HEK293 (cell line): ENCODE data around the gene TET3.

Source experiments
- CTCF ChIA-PET: fragments of 350-600 bp; formaldehyde crosslinking; extraction: SDS; loops from one replicate; lab custom pipeline; 2021; ENCODE audit warnings: antibody characterized with exemption; lab: Yijun Ruan, JAX
- POLR2A ChIA-PET: fragments of 300-600 bp; formaldehyde crosslinking; extraction: SDS; loops from one replicate; lab custom pipeline; 2020; ENCODE audit warnings: antibody characterized with exemption, inconsistent platforms; lab: Yijun Ruan, JAX
- H3K27ac ChIP-seq: fragments of 200-500 bp; sonication (Bioruptor generic); 2 replicates; pipeline ENCODE4 v1.5.1; 2014; ENCODE audit warnings: low read depth, low read length, control low read depth, inconsistent platforms; ENCODE audit errors: extremely low read depth
- H3K36me3 ChIP-seq, 2 experiments: fragments of 200-500 bp in 1 of 2; sonication (Bioruptor generic) in 1 of 2; 1 replicate in 1 of 2; 2 replicates in 1 of 2; pipeline ENCODE4 v1.5.1; 2014 to 2017; ENCODE audit warnings: inconsistent platforms in 2 of 2, low read length in 2 of 2; ENCODE audit not compliant: control insufficient read depth in 2 of 2, insufficient read depth in 1 of 2
- H3K4me1 ChIP-seq: fragments of 200-500 bp; sonication (Bioruptor generic); 2 replicates; pipeline ENCODE4 v1.5.1; 2014; ENCODE audit warnings: mild to moderate bottlenecking, low read length, inconsistent platforms; ENCODE audit not compliant: control insufficient read depth, insufficient read depth
- H3K4me3 ChIP-seq: 2 replicates; pipeline ENCODE4 v1.5.1; 2011; ENCODE audit warnings: low read depth, mild to moderate bottlenecking, control low read depth, low read length, moderate library complexity
- H3K9me3 ChIP-seq: fragments of 200-500 bp; sonication (Bioruptor generic); 2 replicates; pipeline ENCODE4 v1.5.1; 2014; ENCODE audit warnings: low read depth, low read length, inconsistent platforms; ENCODE audit not compliant: control insufficient read depth, insufficient read depth
- BCL6B ChIP-seq: fragments of 450-650 bp; formaldehyde crosslinking; IDR thresholded peaks from 2 replicates; pipeline ENCODE4 v1.5.1; 2017; ENCODE audit warnings: missing biosample characterization, missing genetic modification characterization
- EGR2 ChIP-seq: fragments of 450-650 bp; formaldehyde crosslinking; IDR thresholded peaks from 2 replicates; pipeline ENCODE4 v1.5.1; 2016; ENCODE audit warnings: low read depth, missing biosample characterization, missing genetic modification characterization
- IKZF3 ChIP-seq: fragments of 450-650 bp; IDR thresholded peaks from 2 replicates; pipeline ENCODE4 v1.5.0; 2018; ENCODE audit warnings: missing biosample characterization, mild to moderate bottlenecking, missing genetic modification characterization, moderate library complexity
- KLF1 ChIP-seq: fragments of 450-650 bp; formaldehyde crosslinking; IDR thresholded peaks from 2 replicates; pipeline ENCODE4 v1.5.1; 2016; ENCODE audit warnings: missing biosample characterization, missing genetic modification characterization
- KLF9 ChIP-seq: fragments of 450-650 bp; formaldehyde crosslinking; IDR thresholded peaks from 2 replicates; pipeline ENCODE4 v1.5.1; 2016; ENCODE audit warnings: missing biosample characterization, missing genetic modification characterization, low read depth
- OVOL3 ChIP-seq: fragments of 450-650 bp; formaldehyde crosslinking; IDR thresholded peaks from 2 replicates; pipeline ENCODE4 v1.5.1; 2016; ENCODE audit warnings: missing biosample characterization, missing genetic modification characterization
- PRDM6 ChIP-seq: fragments of 450-650 bp; formaldehyde crosslinking; IDR thresholded peaks from 2 replicates; pipeline ENCODE4 v1.5.1; 2017; ENCODE audit warnings: missing biosample characterization, missing genetic modification characterization
- REST ChIP-seq: fragments of 450-650 bp; formaldehyde crosslinking; IDR thresholded peaks from 2 replicates; pipeline ENCODE4 v1.5.1; 2016; ENCODE audit warnings: missing biosample characterization, missing genetic modification characterization
- TCF7L2 ChIP-seq: IDR thresholded peaks from 2 replicates; pipeline ENCODE4 v1.6.1; 2011; ENCODE audit warnings: low read depth, mild to moderate bottlenecking, inconsistent platforms, low read length, moderate library complexity, borderline replicate concordance
- ZBTB21 ChIP-seq: fragments of 450-650 bp; formaldehyde crosslinking; IDR thresholded peaks from 2 replicates; pipeline ENCODE4 v1.5.1; 2017; ENCODE audit warnings: missing biosample characterization, missing genetic modification characterization
- ZFHX2 ChIP-seq: fragments of 450-650 bp; formaldehyde crosslinking; conservative IDR thresholded peaks from 2 replicates; pipeline ENCODE4 v1.5.1; 2016; ENCODE audit warnings: missing biosample characterization, missing genetic modification characterization
- ZNF155 ChIP-seq: fragments of 450-650 bp; formaldehyde crosslinking; IDR thresholded peaks from 2 replicates; pipeline ENCODE4 v1.5.1; 2016; ENCODE audit warnings: missing biosample characterization, missing genetic modification characterization
- ZNF16 ChIP-seq: fragments of 450-650 bp; formaldehyde crosslinking; IDR thresholded peaks from 2 replicates; pipeline ENCODE4 v1.5.1; 2016; ENCODE audit warnings: low read depth, missing biosample characterization, missing genetic modification characterization
- ZNF202 ChIP-seq: fragments of 450-650 bp; formaldehyde crosslinking; IDR thresholded peaks from 2 replicates; pipeline ENCODE4 v1.5.1; 2016; ENCODE audit warnings: missing biosample characterization, missing genetic modification characterization, borderline replicate concordance
- ZNF274 ChIP-seq, 2 experiments: fragments of 200-500 bp in 1 of 2; fragments of 450-650 bp in 1 of 2; sonication (Bioruptor generic) in 1 of 2; formaldehyde crosslinking in 1 of 2; IDR thresholded peaks; 2 replicates each; pipeline versions ENCODE4 v1.5.1 to v1.6.1; 2014 to 2016; ENCODE audit warnings: borderline replicate concordance in 1 of 2, inconsistent platforms in 1 of 2, low read length in 1 of 2, missing biosample characterization in 1 of 2, missing genetic modification characterization in 1 of 2
- ZNF302 ChIP-seq: fragments of 450-650 bp; formaldehyde crosslinking; IDR thresholded peaks from 2 replicates; pipeline ENCODE4 v1.5.1; 2016; ENCODE audit warnings: missing biosample characterization, missing genetic modification characterization, low read depth
- ZNF37A ChIP-seq: fragments of 450-650 bp; IDR thresholded peaks from 2 replicates; pipeline ENCODE4 v1.5.1; 2018; ENCODE audit warnings: missing biosample characterization, missing genetic modification characterization
- ZNF423 ChIP-seq: fragments of 450-650 bp; formaldehyde crosslinking; IDR thresholded peaks from 2 replicates; pipeline ENCODE4 v1.5.1; 2016; ENCODE audit warnings: missing biosample characterization, missing genetic modification characterization
- ZNF548 ChIP-seq: fragments of 450-650 bp; formaldehyde crosslinking; IDR thresholded peaks from 2 replicates; pipeline ENCODE4 v1.5.1; 2016; ENCODE audit warnings: missing biosample characterization, missing genetic modification characterization
- ZNF658 ChIP-seq: fragments of 450-650 bp; formaldehyde crosslinking; IDR thresholded peaks from 2 replicates; pipeline ENCODE4; 2016; ENCODE audit warnings: missing biosample characterization, missing genetic modification characterization
- ZNF701 ChIP-seq: fragments of 450-650 bp; formaldehyde crosslinking; IDR thresholded peaks from 2 replicates; pipeline ENCODE4 v1.5.1; 2016; ENCODE audit warnings: missing biosample characterization, missing genetic modification characterization
- ZNF76 ChIP-seq: fragments of 450-650 bp; formaldehyde crosslinking; IDR thresholded peaks from 2 replicates; pipeline ENCODE4; 2016; ENCODE audit warnings: low read depth, missing biosample characterization, missing genetic modification characterization, borderline replicate concordance
- ZNF792 ChIP-seq: fragments of 450-650 bp; formaldehyde crosslinking; IDR thresholded peaks from 2 replicates; pipeline ENCODE4 v1.5.1; 2016; ENCODE audit warnings: missing biosample characterization, missing genetic modification characterization
- ZNF837 ChIP-seq: fragments of 450-650 bp; formaldehyde crosslinking; IDR thresholded peaks from 2 replicates; pipeline ENCODE4 v1.5.1; 2016; ENCODE audit warnings: missing biosample characterization, missing genetic modification characterization
- ZSCAN18 ChIP-seq: fragments of 450-650 bp; formaldehyde crosslinking; IDR thresholded peaks from 2 replicates; pipeline ENCODE4 v1.5.1; 2016; ENCODE audit warnings: missing biosample characterization, missing genetic modification characterization
- ZSCAN4 ChIP-seq: fragments of 450-650 bp; formaldehyde crosslinking; IDR thresholded peaks from 2 replicates; pipeline ENCODE4 v1.5.1; 2017; ENCODE audit warnings: missing biosample characterization, missing genetic modification characterization

Gene TET3

GRCh38 chr2:73997813-73998212 lies 13.1 kb downstream of the TET3 start (continued):
- no peak for TF ChIP-seq ZSCAN18
- TF ChIP-seq ZNF837 (tag by site-specific recombination): no peak
- no peak for TF ChIP-seq ZSCAN4
- no peak for TF ChIP-seq ZNF792 (tag by site-specific recombination)
- TF ChIP-seq, all 188 proteins: peak for 0

- Histone ChIP-seq H3K27ac (no peak overlapping the region), H3K4me3 (no peak overlapping the region), H3K9me3 (no peaks in the 10 kb centered on the region)
- CTCF ChIA-PET: interaction anchor here (0.7 kb wide), 1 partner anchor 190 kb away, joined by 3 read pairs; no protein-coding TSS in a partner anchor
- TF ChIP-seq PRDM6 (tag by site-specific recombination) (no peak), ZFHX2 (tag by site-specific recombination) (peak; percentile 52; the same call in 1 of the 2 replicates), EGR2 (peak; percentile 76)
- TF ChIP-seq, all 188 proteins: peak for 2
- POLR2A ChIA-PET: no interaction called here
- no peaks in the 10 kb centered on the region for H3K36me3 ChIP-seq
- H3K4me1 ChIP-seq: peaks cover 24% of the 10 kb centered on the region
Observed at GRCh38 chr2:73998451-73998850, 13.7 kb downstream of the TET3 start.

- Histone ChIP-seq H3K9me3 (no peaks in the 10 kb centered on the region), H3K4me3 (no peak overlapping the region), H3K4me1 (peaks cover 27% of the 10 kb centered on the region), H3K36me3 (no peaks in the 10 kb centered on the region), H3K27ac (no peak overlapping the region)
- CTCF ChIA-PET: interaction anchor here (0.6 to 0.7 kb wide), 2 partner anchors 130 to 189 kb away, joined by 3 to 4 read pairs; no protein-coding TSS in a partner anchor
- no peak for TF ChIP-seq ZNF302 (tag by site-specific recombination)
- no peak for TF ChIP-seq ZNF658 (tag by site-specific recombination)
- TF ChIP-seq ZNF701 (tag by site-specific recombination): no peak
- TF ChIP-seq IKZF3 (tag by site-specific recombination): no peak
- no peak for TF ChIP-seq ZNF16 (tag by site-specific recombination)
- no peak for TF ChIP-seq ZNF202 (tag by site-specific recombination)
- no peak for TF ChIP-seq ZNF37A (tag by site-specific recombination)
- TF ChIP-seq ZNF423 (tag by site-specific recombination): no peak
- TF ChIP-seq ZNF548: no peak
- no peak for TF ChIP-seq ZNF155 (tag by site-specific recombination)
- TF ChIP-seq KLF1 (tag by site-specific recombination): no peak
- TF ChIP-seq OVOL3 (tag by site-specific recombination): no peak
- no peak for TF ChIP-seq ZNF76
- no peak for TF ChIP-seq TCF7L2
- no peak for TF ChIP-seq KLF9 (tag by site-specific recombination)
- no peak for TF ChIP-seq BCL6B (tag by site-specific recombination)
- TF ChIP-seq ZBTB21 (tag by site-specific recombination): no peak
- no peak for TF ChIP-seq ZNF274 (IDR thresholded peaks at IDR 0.05; ENCODE audit: low read length)
- no peak for TF ChIP-seq ZNF274 (tag by site-specific recombination; IDR thresholded peaks at IDR 0.05; ENCODE audit: borderline replicate concordance)
- no peak for TF ChIP-seq REST (tag by site-specific recombination)
- POLR2A ChIA-PET: no interaction called here
Observed at GRCh38 chr2:73998933-73999332, 14.2 kb downstream of the TET3 start.
